Activated CD8-positive, alpha-beta T cell treated with anti-CD3 and anti-CD28 coated beads for 36 hours (primary cell): ENCODE measurements around the gene SEC62. TPM values are rescaled to one million over a fixed set of nuclear protein-coding genes. Genes with fewer than 3 reads are reported as not detected.

Source experiments
- ATAC-seq: fragments of 200-7000 bp; cut with Tn5 transposase; one replicate; pipeline ENCODE4 v1.10.0; 2021; ENCODE audit warnings: mild to moderate bottlenecking, moderate library complexity
- CTCF ChIA-PET: fragments of 350-600 bp; sonication (Branson Sonifier 250); formaldehyde crosslinking; loops from one replicate; lab custom pipeline; 2021; ENCODE audit warnings: antibody characterized with exemption; lab: Charles Lee
- POLR2A ChIA-PET: fragments of 350-600 bp; sonication (Branson Sonifier 250); formaldehyde crosslinking; loops from one replicate; lab custom pipeline; 2021; ENCODE audit warnings: antibody characterized with exemption; lab: Charles Lee
- DNase-seq: peaks from one replicate; pipeline ENCODE4 v3.0.0-alpha.2; 2020
- H3K27ac Mint-ChIP-seq: one replicate; pipeline ENCODE4 v1.8.0; 2021; ENCODE audit warnings: mild to moderate bottlenecking, mixed read lengths
- H3K27me3 Mint-ChIP-seq: one replicate; pipeline ENCODE4 v1.8.0; 2021; ENCODE audit warnings: mixed read lengths
- H3K36me3 Mint-ChIP-seq: one replicate; pipeline ENCODE4 v1.8.0; 2021; ENCODE audit warnings: low read depth, mixed read lengths
- H3K4me1 Mint-ChIP-seq: one replicate; pipeline ENCODE4 v1.8.0; 2021; ENCODE audit warnings: low read depth, mixed read lengths
- H3K4me3 Mint-ChIP-seq: one replicate; pipeline ENCODE4 v1.8.0; 2021; ENCODE audit warnings: mild to moderate bottlenecking, moderate library complexity, mixed read lengths
- H3K9me3 Mint-ChIP-seq: one replicate; pipeline ENCODE4 v1.8.0; 2021; ENCODE audit warnings: mixed read lengths
- CTCF ChIP-seq: fragments of 200-600 bp; IDR thresholded peaks from one replicate; pipeline ENCODE4 v1.8.0; 2022; ENCODE audit warnings: antibody characterized with exemption, mild to moderate bottlenecking
- intact Hi-C: fragments of 100-400 bp; cut with micrococcal nuclease; formaldehyde crosslinking; loops from one replicate; pipeline ENCODE4 v1.10.0; 2022
- total RNA-seq, 2 experiments: library from RNA; stranded (reverse); gene quantifications; one replicate each; pipeline ENCODE4 v1.2.3, GENCODE V29; 2021

Gene SEC62
- total RNA-seq, 2 experiments from 2014 or later: 52.5 to 60.2 TPM

GRCh38 chr3:170038434-170039110 lies 72.0 kb downstream of the SEC62 start:
- intact Hi-C loops: no loop called here
- ChIA-PET CTCF (interaction anchor here (1.4 kb wide), 1 partner anchor 14 kb away, joined by 4 read pairs; no protein-coding TSS in a partner anchor), POLR2A (no interaction called here)
- H3K27ac Mint-ChIP-seq: no peak overlapping the region
- peak overlapping the region; percentile 75 for H3K4me3 Mint-ChIP-seq
- H3K4me1 Mint-ChIP-seq: peaks cover 7% of the 10 kb centered on the region
- H3K36me3 Mint-ChIP-seq: no peaks in the 10 kb centered on the region
- peaks cover 2% of the 10 kb centered on the region for H3K27me3 Mint-ChIP-seq
- DNase-seq (peak; percentile 54), ATAC-seq (peak; percentile 10)
- peaks cover 3% of the 10 kb centered on the region for H3K9me3 Mint-ChIP-seq
- no peak for TF ChIP-seq CTCF

GRCh38 chr3:170040418-170040817 lies 73.8 kb downstream of the SEC62 start:
- Mint-ChIP-seq H3K4me3 (no peak overlapping the region), H3K27me3 (peaks cover 2% of the 10 kb centered on the region), H3K4me1 (peaks cover 8% of the 10 kb centered on the region), H3K9me3 (no peaks in the 10 kb centered on the region), H3K27ac (no peak overlapping the region), H3K36me3 (no peaks in the 10 kb centered on the region)
- ChIA-PET CTCF (interaction anchor here (1.0 to 1.5 kb wide), 3 partner anchors 14 to 178 kb away, joined by 3 to 5 read pairs (median 3); no protein-coding TSS in a partner anchor), POLR2A (no interaction called here)
- DNase-seq (no peak), ATAC-seq (no peak)
- intact Hi-C loops: no loop called here
- TF ChIP-seq CTCF: no peak

- no peaks in the 10 kb centered on the region for H3K36me3 Mint-ChIP-seq
Observed at GRCh38 chr3:170043506-170043905, 76.9 kb downstream of the SEC62 start.

GRCh38 chr3:170044271-170044670 lies 77.7 kb downstream of the SEC62 start:
- peaks cover 13% of the 10 kb centered on the region for H3K4me1 Mint-ChIP-seq
- H3K36me3 Mint-ChIP-seq: no peaks in the 10 kb centered on the region
- no peak for DNase-seq
- CTCF ChIA-PET: interaction anchor here (0.8 to 1.8 kb wide), 3 partner anchors 10 to 40 kb away, joined by 3 to 4 read pairs (median 3); no protein-coding TSS in a partner anchor
- H3K27ac Mint-ChIP-seq: no peak overlapping the region
- intact Hi-C loops: no loop called here
- no peak overlapping the region for H3K4me3 Mint-ChIP-seq
- no peaks in the 10 kb centered on the region for H3K9me3 Mint-ChIP-seq
- no peak for TF ChIP-seq CTCF
- no peak for ATAC-seq
- H3K27me3 Mint-ChIP-seq: peaks cover 2% of the 10 kb centered on the region
- POLR2A ChIA-PET: no interaction called here

More at GRCh38 chr3:170043506-170043905, 76.9 kb downstream of the SEC62 start:
- ATAC-seq: no peak
- Mint-ChIP-seq H3K4me1 (peaks cover 15% of the 10 kb centered on the region), H3K27me3 (peaks cover 2% of the 10 kb centered on the region), H3K4me3 (no peak overlapping the region), H3K27ac (no peak overlapping the region), H3K9me3 (no peaks in the 10 kb centered on the region)
- no peak for TF ChIP-seq CTCF
- no peak for DNase-seq
- intact Hi-C loops: no loop called here
- ChIA-PET CTCF (interaction anchor here (0.8 to 1.8 kb wide), 3 partner anchors 11 to 167 kb away, joined by 3 to 4 read pairs (median 3); no protein-coding TSS in a partner anchor), POLR2A (no interaction called here)

- Mint-ChIP-seq H3K4me1 (peaks cover 13% of the 10 kb centered on the region), H3K27ac (peak overlapping the region; percentile 32), H3K4me3 (no peak overlapping the region), H3K9me3 (no peaks in the 10 kb centered on the region), H3K36me3 (no peaks in the 10 kb centered on the region), H3K27me3 (no peaks in the 10 kb centered on the region)
- intact Hi-C loops: no loop called here
- POLR2A ChIA-PET: interaction anchor here (1.6 kb wide), 1 partner anchor 12 kb away, joined by 4 read pairs; no protein-coding TSS in a partner anchor
- no peak for ATAC-seq
- no peak for TF ChIP-seq CTCF
- no peak for DNase-seq
- CTCF ChIA-PET: interaction anchor here (1.0 to 1.8 kb wide), 3 partner anchors 9 to 17 kb away, joined by 3 to 5 read pairs (median 4); no protein-coding TSS in a partner anchor
Observed at GRCh38 chr3:170044795-170045244, 78.2 kb downstream of the SEC62 start.
